K562 (cell line): Measurements from ENCODE around the gene CHN2. TPM values are rescaled to one million over a fixed set of nuclear protein-coding genes. Genes with fewer than 3 reads are reported as not detected.

Experiments
- ATAC-seq: fragments of 200-7000 bp; cut with Tn5 transposase; 3 replicates; pipeline ENCODE4 v1.9.1; 2020; ENCODE audit warnings: moderate library complexity
- BruUV-seq: library from RNA; stranded (reverse); fragments of 400-500 nt; replicated peaks from 2 replicates; lab custom pipeline; 2021; lab: Mats Ljungman, UMichigan
- CTCF ChIA-PET: fragments of 300-600 bp; formaldehyde crosslinking; extraction: SDS; loops from one replicate; lab custom pipeline; 2021; ENCODE audit warnings: low intra/inter-chr PET ratio; lab: Yijun Ruan, JAX
- POLR2A ChIA-PET: fragments of 300-600, 350-650 bp; sonication (Branson Sonifier 250); formaldehyde crosslinking; extraction: SDS; loops from one replicate; lab custom pipeline; 2021; ENCODE audit warnings: antibody characterized with exemption, inconsistent platforms; lab: Yijun Ruan, JAX
- DNase-seq, 4 experiments: peaks; one replicate each; pipeline versions ENCODE4 v3.0.0 to v3.0.0-alpha.2; 2011 to 2018; ENCODE audit warnings: low spot score in 3 of 4, mixed read lengths in 3 of 4; ENCODE audit errors: extremely low read depth in 1 of 4
- FAIRE-seq: peaks from 2 replicates; lab custom pipeline; 2011; peaks lifted over from hg19 to GRCh38; lab: Jason Lieb, UNC
- H2AFZ ChIP-seq: 2 replicates; pipeline ENCODE4 v1.6.0; 2011; ENCODE audit warnings: low read depth, low read length, control low read depth, inconsistent platforms
- H3K27ac ChIP-seq: fragments of 200-600 bp; 3 replicates; pipeline ENCODE4 v1.8.0; 2011; ENCODE audit warnings: low read depth, mild to moderate bottlenecking, control low read depth, inconsistent platforms, low read length, moderate library complexity, mixed read lengths; ENCODE audit errors: extremely low read depth
- H3K27me3 ChIP-seq, 2 experiments: fragments of 300-600 bp in 1 of 2; 2 replicates in 1 of 2; 3 replicates in 1 of 2; pipeline versions ENCODE4 v1.6.0 to v1.8.0; 2011; ENCODE audit warnings: inconsistent platforms in 2 of 2, low read length in 2 of 2, mild to moderate bottlenecking in 1 of 2, mixed read lengths in 1 of 2, moderate library complexity in 1 of 2; ENCODE audit not compliant: control insufficient read depth in 2 of 2, insufficient read depth in 2 of 2
- H3K36me3 ChIP-seq: fragments of 300-600 bp; 3 replicates; pipeline ENCODE4 v1.8.0; 2011; ENCODE audit warnings: mild to moderate bottlenecking, low read length, inconsistent platforms; ENCODE audit not compliant: control insufficient read depth, insufficient read depth
- H3K4me1 ChIP-seq, 2 experiments: fragments of 200-600 bp in 1 of 2; replicated peaks in 1 of 2; 2 replicates in 1 of 2; 3 replicates in 1 of 2; pipeline versions ENCODE4 v1.5.1 to v1.8.0; 2011; ENCODE audit warnings: inconsistent platforms in 2 of 2, low read length in 2 of 2, mild to moderate bottlenecking in 1 of 2, mixed read lengths in 1 of 2, moderate library complexity in 1 of 2; ENCODE audit not compliant: control insufficient read depth in 2 of 2, insufficient read depth in 2 of 2
- H3K4me2 ChIP-seq: 2 replicates; pipeline ENCODE4 v1.6.1; 2011; ENCODE audit warnings: low read length, control low read depth, inconsistent platforms, mixed read lengths; ENCODE audit not compliant: insufficient read depth
- H3K4me3 ChIP-seq: fragments of 200-600 bp; sonication (generic), shearing (Covaris generic); 2 replicates; pipeline ENCODE4 v1.5.1; 2016; ENCODE audit warnings: control low read depth, inconsistent platforms
- H3K79me2 ChIP-seq: fragments of 200-600 bp; 3 replicates; pipeline ENCODE4 v1.8.0; 2011; ENCODE audit warnings: low read length, inconsistent platforms; ENCODE audit not compliant: control insufficient read depth, insufficient read depth
- H3K9ac ChIP-seq, 2 experiments: 2 replicates each; pipeline versions ENCODE4 v1.6.0 to v1.6.1; 2011; ENCODE audit warnings: low read depth in 2 of 2, low read length in 2 of 2, control low read depth in 1 of 2, inconsistent platforms in 1 of 2, mild to moderate bottlenecking in 1 of 2, mixed read lengths in 1 of 2; ENCODE audit not compliant: insufficient read depth in 1 of 2
- H3K9me1 ChIP-seq: one replicate; pipeline ENCODE4 v1.6.0; 2011; ENCODE audit warnings: inconsistent platforms, mild to moderate bottlenecking, low read length, moderate library complexity; ENCODE audit not compliant: control insufficient read depth, insufficient read depth
- H3K9me3 ChIP-seq: replicated peaks from 2 replicates; pipeline ENCODE4 v1.5.1; 2011; ENCODE audit warnings: low read depth, low read length, inconsistent platforms; ENCODE audit not compliant: control insufficient read depth, insufficient read depth
- H4K20me1 ChIP-seq: replicated peaks from 2 replicates; pipeline ENCODE4 v1.6.1; 2011; ENCODE audit warnings: low read length, inconsistent platforms, mixed read lengths; ENCODE audit not compliant: control insufficient read depth, insufficient read depth
- MAZ ChIP-seq, 2 experiments: fragments of 450-650 bp in 1 of 2; sonication (generic) in 1 of 2; formaldehyde crosslinking; IDR thresholded peaks in 1 of 2; conservative IDR thresholded peaks in 1 of 2; 2 replicates each; pipeline versions ENCODE4 v1.4.0 to v1.5.0; 2020; ENCODE audit warnings: mild to moderate bottlenecking in 1 of 2, missing genetic modification reagents in 1 of 2
- NFYB ChIP-seq: IDR thresholded peaks from 2 replicates; pipeline ENCODE4 v1.6.1; 2011; ENCODE audit warnings: mild to moderate bottlenecking, moderate library complexity; ENCODE audit not compliant: insufficient read length; ENCODE audit errors: extremely low read depth
- RAD51 ChIP-seq: fragments of 450-650 bp; IDR thresholded peaks from 2 replicates; pipeline ENCODE4 v1.7.1; 2016; ENCODE audit warnings: low read depth, mild to moderate bottlenecking, borderline replicate concordance
- SPI1 ChIP-seq: IDR thresholded peaks from 2 replicates; pipeline ENCODE4 v1.6.1; 2011; ENCODE audit warnings: low read depth, low read length, control low read depth, borderline replicate concordance
- ZNF12 ChIP-seq: sonication (generic); formaldehyde crosslinking; IDR thresholded peaks from 2 replicates; pipeline ENCODE4 v1.4.0; 2020; ENCODE audit warnings: mild to moderate bottlenecking, missing genetic modification reagents
- ZNF134 ChIP-seq: fragments of 250-450 bp; sonication (Bioruptor Pico); conservative IDR thresholded peaks from 2 replicates; pipeline ENCODE4 v1.4.0; 2020
- ZNF197 ChIP-seq: fragments of 200-800 bp; sonication (Bioruptor generic); IDR thresholded peaks from 2 replicates; pipeline ENCODE4 v1.6.1; 2016; ENCODE audit warnings: low read depth, missing genetic modification characterization, missing compliant biosample characterization
- WGBS: fragments of 100-300 bp; shearing (Covaris generic); methylation state at CpG from one replicate; pipeline ENCODE4 v1.1.6; 2016; ENCODE audit warnings: low coverage, mixed read lengths; ENCODE audit not compliant: insufficient coverage; ENCODE audit errors: missing lambda C conversion rate; 5-methylcytosine and 5-hydroxymethylcytosine counted together
- in situ Hi-C: fragments of 300-500 bp; cut with MboI; formaldehyde crosslinking; loops from 4 replicates; pipeline ENCODE4 v1.15.0; 2018; ENCODE audit warnings: inconsistent platforms, mixed read lengths
- intact Hi-C: fragments of 100-400 bp; cut with micrococcal nuclease; formaldehyde crosslinking; loops from 2 replicates; pipeline ENCODE4 v1.14.2; 2022
- polyA plus RNA-seq, 8 experiments: library from polyadenylated mRNA; depleted of rRNA in 4 of 8; stranded (reverse) in 5 of 8; unstranded in 3 of 8; fragments of >200 nt; fragmentation: Nextera tagmentation in 2 of 8; fragmentation: Illumina TruSeq in 1 of 8; extraction: Ambion mirVana in 2 of 8; extraction: Trizol in 1 of 8; gene quantifications; 2 replicates each; pipeline versions ENCODE4 v1.2.1 to v1.2.3, GENCODE V29; 2011 to 2014; ENCODE audit warnings: inconsistent platforms in 1 of 8, missing spikeins in 1 of 8
- total RNA-seq, 7 experiments: library from RNA; depleted of rRNA in 6 of 7; stranded (reverse); fragments of >200 nt in 6 of 7; fragmentation: Illumina TruSeq in 2 of 7; extraction: Trizol in 2 of 7; gene quantifications; 2 replicates each; pipeline versions ENCODE4 v1.2.1 to v1.2.3, GENCODE V29; 2011 to 2021; ENCODE audit warnings: low replicate concordance in 1 of 7
- TF ChIP-seq, protein P1 (sequence below): sonication (generic); formaldehyde crosslinking; IDR thresholded peaks from 2 replicates; pipeline ENCODE4 v1.9.0; 2022; ENCODE audit warnings: mild to moderate bottlenecking, missing genetic modification reagents
- TF ChIP-seq, protein P2 (sequence below): sonication (generic); formaldehyde crosslinking; IDR thresholded peaks from 2 replicates; pipeline ENCODE4 v1.5.0; 2020; ENCODE audit warnings: missing genetic modification reagents

CHN2 gene
- total and polyA plus RNA-seq, 9 of the 15 experiments (the other 6 are each of a cell fraction or from before 2014, with no cell fraction given), result 0.12 to 2.1 (median 0.31) TPM; not detected in 1

DNA sequence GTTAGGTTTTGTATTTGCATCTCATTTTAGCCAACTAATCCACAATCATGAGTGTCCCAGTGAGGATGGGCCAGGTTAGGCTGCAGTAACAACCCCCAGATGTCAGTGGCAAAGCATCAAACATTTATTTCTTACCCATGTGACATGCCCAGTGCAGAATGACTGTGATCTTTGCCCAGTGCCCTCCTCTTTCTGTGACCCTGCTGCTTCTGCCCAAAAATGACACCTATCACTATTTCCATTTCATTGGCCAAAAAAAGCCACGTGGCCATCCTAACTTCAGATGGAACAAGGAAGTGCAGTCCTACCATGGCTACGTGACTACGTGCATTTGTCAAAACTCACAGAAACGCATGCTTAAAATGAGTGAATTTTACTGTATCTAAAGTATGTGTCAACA lies 259.9 kb downstream of the CHN2 start:
- in situ Hi-C loops (no loop called here), intact Hi-C loops (no loop called here)
- H2AFZ ChIP-seq, result no peak overlapping the region
- no peak overlapping the region for H3K4me3 ChIP-seq
- 0% methylated on average over 4 of the region's 4 CpGs for WGBS
- H3K4me2 ChIP-seq, result no peak overlapping the region
- peaks cover 3 to 15% of the 10 kb centered on the region in 2 experiments; a peak in 4 of 5 replicates for H3K27me3 ChIP-seq
- H3K27ac ChIP-seq, result no peak overlapping the region
- H3K79me2 ChIP-seq, result no peaks in the 10 kb centered on the region
- H3K36me3 ChIP-seq, result no peaks in the 10 kb centered on the region
- no peaks in the 10 kb centered on the region for H3K4me1 ChIP-seq
- H3K9ac ChIP-seq, result no peak overlapping the region
- no TSS peak for BruUV-seq
- FAIRE-seq (no peak), DNase-seq (peak in 2 of 4 experiments; percentile 7 to 17), ATAC-seq (no peak)
- H4K20me1 ChIP-seq, result no peaks in the 10 kb centered on the region; the same call in 1 of the 2 replicates
- CTCF ChIA-PET, result no interaction called here
- no peaks in the 10 kb centered on the region for H3K9me3 ChIP-seq
- no peaks in the 10 kb centered on the region for H3K9me1 ChIP-seq
- POLR2A ChIA-PET, result interaction anchor here (1.1 kb wide), 1 partner anchor 11 kb away, joined by 3 read pairs; no protein-coding TSS in a partner anchor
- TF ChIP-seq, protein P1, sequence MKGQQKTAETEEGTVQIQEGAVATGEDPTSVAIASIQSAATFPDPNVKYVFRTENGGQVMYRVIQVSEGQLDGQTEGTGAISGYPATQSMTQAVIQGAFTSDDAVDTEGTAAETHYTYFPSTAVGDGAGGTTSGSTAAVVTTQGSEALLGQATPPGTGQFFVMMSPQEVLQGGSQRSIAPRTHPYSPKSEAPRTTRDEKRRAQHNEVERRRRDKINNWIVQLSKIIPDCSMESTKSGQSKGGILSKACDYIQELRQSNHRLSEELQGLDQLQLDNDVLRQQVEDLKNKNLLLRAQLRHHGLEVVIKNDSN (CRISPR knock-in tag), result peak; percentile 64
- TF ChIP-seq NFYB (peak; percentile 9), ZNF12 (CRISPR knock-in tag) (peak; percentile 72; the same call in 1 of the 2 replicates), ZNF134 (CRISPR knock-in tag) (no peak), MAZ (CRISPR knock-in tag; conservative IDR thresholded peaks at IDR 0.05 in 1 of 2, IDR thresholded peaks at IDR 0.05 in 1 of 2) (no peak), RAD51 (peak; percentile 49; the same call in 1 of the 2 replicates), SPI1 (0 out of 2 replicates have a peak, but pooled peaks have one; percentile 15), ZNF197 (no peak)
- TF ChIP-seq, protein P2, sequence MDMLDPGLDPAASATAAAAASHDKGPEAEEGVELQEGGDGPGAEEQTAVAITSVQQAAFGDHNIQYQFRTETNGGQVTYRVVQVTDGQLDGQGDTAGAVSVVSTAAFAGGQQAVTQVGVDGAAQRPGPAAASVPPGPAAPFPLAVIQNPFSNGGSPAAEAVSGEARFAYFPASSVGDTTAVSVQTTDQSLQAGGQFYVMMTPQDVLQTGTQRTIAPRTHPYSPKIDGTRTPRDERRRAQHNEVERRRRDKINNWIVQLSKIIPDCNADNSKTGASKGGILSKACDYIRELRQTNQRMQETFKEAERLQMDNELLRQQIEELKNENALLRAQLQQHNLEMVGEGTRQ (CRISPR knock-in tag), result peak; percentile 79
- TF ChIP-seq, all 486 proteins: peak for 6
